Gastrocnemius medialis (tissue), 4 donors: Measurements from ENCODE around the gene TRIM47. TPM values are rescaled to one million over a fixed set of nuclear protein-coding genes. Genes with fewer than 3 reads are reported as not detected.

Experiments used
- ATAC-seq, 2 donors: fragments of 150-250 bp; one replicate each; pipeline ENCODE4 v1.9.1; 2016
- DNase-seq, 2 donors: peaks; one replicate each; pipeline ENCODE4 v3.0.0-alpha.2; 2019
- H3K27ac ChIP-seq, 4 donors: fragments of 200-600 bp; sonication (generic); 1 replicate in 1 of 4; 2 replicates in 3 of 4; pipeline ENCODE4 v1.5.1; 2016 to 2018; ENCODE audit warnings: mild to moderate bottlenecking in 2 of 4, moderate library complexity in 1 of 4
- H3K27me3 ChIP-seq, 3 donors: fragments of 200-600 bp; sonication (generic) in 2 of 3; 1 replicate in 1 of 3; 2 replicates in 2 of 3; pipeline versions ENCODE4 v1.5.1 to v1.6.0; 2016 to 2019; ENCODE audit warnings: mild to moderate bottlenecking in 1 of 3, moderate library complexity in 1 of 3
- H3K36me3 ChIP-seq, 2 donors: fragments of 200-600 bp; sonication (generic) in 1 of 2; one replicate each; pipeline ENCODE4 v1.5.1; 2017 to 2018
- H3K4me1 ChIP-seq, 2 donors: fragments of 200-600 bp; sonication (generic) in 1 of 2; one replicate each; pipeline ENCODE4 v1.5.1; 2016 to 2017; ENCODE audit warnings: mild to moderate bottlenecking in 2 of 2
- H3K4me3 ChIP-seq, 4 donors: fragments of 200-600 bp; sonication (generic) in 3 of 4; 1 replicate in 1 of 4; 2 replicates in 3 of 4; pipeline ENCODE4 v1.5.1; 2016 to 2019; ENCODE audit warnings: mild to moderate bottlenecking in 2 of 4
- H3K9me3 ChIP-seq, 3 donors: fragments of 200-600 bp; sonication (generic) in 2 of 3; 1 replicate in 1 of 3; 2 replicates in 2 of 3; pipeline ENCODE4 v1.5.1; 2016 to 2019
- CTCF ChIP-seq, 5 experiments: fragments of 450-650 bp in 3 of 5; fragments of 200-600 bp in 2 of 5; sonication (generic) in 2 of 5; IDR thresholded peaks in 4 of 5; conservative IDR thresholded peaks in 1 of 5; 1 replicate in 4 of 5; 2 replicates in 1 of 5; pipeline ENCODE4 v1.5.1; 2016 to 2019; ENCODE audit warnings: antibody characterized with exemption in 5 of 5, mild to moderate bottlenecking in 3 of 5, moderate library complexity in 3 of 5
- POLR2A ChIP-seq, 2 donors: fragments of 450-650 bp; IDR thresholded peaks; one replicate each; pipeline ENCODE4 v1.6.1; 2017; ENCODE audit warnings: antibody characterized with exemption in 2 of 2, mild to moderate bottlenecking in 2 of 2, moderate library complexity in 2 of 2
- in situ Hi-C, 4 donors: fragments of 200-750 bp; cut with MboI; loops; one replicate each; pipeline versions ENCODE4 v1.15.0 to v1.8.0; 2017; ENCODE audit warnings: low sequenced_read_pairs in 4 of 4
- intact Hi-C: fragments of 100-400 bp; cut with DNase I; formaldehyde crosslinking; loops from one replicate; pipeline ENCODE4 v1.15.1; 2023; ENCODE audit warnings: low total_unique reads
- total RNA-seq, 4 donors: library from RNA; depleted of rRNA; stranded (reverse); fragments of >200 nt; gene quantifications; one replicate each; pipeline versions ENCODE4 v1.1.0 to v1.2.3, GENCODE V29; 2016

TRIM47 gene
- total RNA-seq, 4 donors from 2014 or later: 9.5 to 18.4 (median 15.5) TPM

GRCh38 chr17:75925103-75925502 lies 46.7 kb upstream of the TRIM47 start:
- in situ Hi-C loops (no loop called here), intact Hi-C loops (no loop called here)
- Histone ChIP-seq H3K36me3 (no peaks in the 10 kb centered on the region), H3K27me3 (no peaks in the 10 kb centered on the region), H3K9me3 (no peaks in the 10 kb centered on the region), H3K4me3 (no peak overlapping the region), H3K27ac (no peak overlapping the region), H3K4me1 (no peaks in the 10 kb centered on the region)
- DNase-seq (no peak), ATAC-seq (no peak)
- TF ChIP-seq POLR2A (IDR thresholded peaks at IDR 0.05) (no peak), CTCF (IDR thresholded peaks at IDR 0.05 in 4 of 5, conservative IDR thresholded peaks at IDR 0.05 in 1 of 5) (no peak)

- Histone ChIP-seq H3K27ac (no peak overlapping the region), H3K4me1 (no peaks in the 10 kb centered on the region), H3K27me3 (no peaks in the 10 kb centered on the region), H3K9me3 (no peaks in the 10 kb centered on the region), H3K4me3 (no peak overlapping the region), H3K36me3 (no peaks in the 10 kb centered on the region)
- DNase-seq: no peak
- no peak for TF ChIP-seq CTCF (IDR thresholded peaks at IDR 0.05 in 4 of 5, conservative IDR thresholded peaks at IDR 0.05 in 1 of 5)
- TF ChIP-seq POLR2A (IDR thresholded peaks at IDR 0.05): no peak
- intact Hi-C loops (no loop called here), in situ Hi-C loops (no loop called here)
- no peak for ATAC-seq
Observed at GRCh38 chr17:75922963-75923874, 44.8 kb upstream of the TRIM47 start.

- Histone ChIP-seq H3K4me3 (no peak overlapping the region), H3K27ac (no peak overlapping the region), H3K4me1 (no peaks in the 10 kb centered on the region), H3K36me3 (no peaks in the 10 kb centered on the region), H3K9me3 (no peaks in the 10 kb centered on the region), H3K27me3 (no peaks in the 10 kb centered on the region)
- DNase-seq: no peak
- in situ Hi-C loops: no loop called here
- TF ChIP-seq POLR2A (IDR thresholded peaks at IDR 0.05) (no peak), CTCF (IDR thresholded peaks at IDR 0.05 in 4 of 5, conservative IDR thresholded peaks at IDR 0.05 in 1 of 5) (no peak)
- no peak for ATAC-seq
- intact Hi-C loops: no loop called here
Observed at GRCh38 chr17:75922173-75922961, 44.0 kb upstream of the TRIM47 start.

- Histone ChIP-seq H3K36me3 (no peaks in the 10 kb centered on the region), H3K27ac (no peak overlapping the region), H3K9me3 (no peaks in the 10 kb centered on the region), H3K4me1 (no peaks in the 10 kb centered on the region), H3K4me3 (no peak overlapping the region), H3K27me3 (no peaks in the 10 kb centered on the region)
- no peak for TF ChIP-seq POLR2A (IDR thresholded peaks at IDR 0.05)
- no peak for TF ChIP-seq CTCF (IDR thresholded peaks at IDR 0.05 in 4 of 5, conservative IDR thresholded peaks at IDR 0.05 in 1 of 5)
- in situ Hi-C loops: no loop called here
- ATAC-seq (no peak), DNase-seq (no peak)
- intact Hi-C loops: no loop called here
Observed at GRCh38 chr17:75921596-75921995, 43.2 kb upstream of the TRIM47 start.
